ENCODE data around the gene SIK1.

GRCh38 chr21:43370888-43371570 lies 55.9 kb downstream of the SIK1 start:
- TF ChIP-seq CTCF (IDR thresholded peaks at IDR 0.05) = no peak
- TF ChIP-seq POLR2AphosphoS5 (IDR thresholded peaks at IDR 0.05; ENCODE audit: low read depth, low read length) = no peak
- TF ChIP-seq REST (IDR thresholded peaks at IDR 0.05; ENCODE audit: insufficient read depth in 1 of 2, low read depth in 2 of 2, low read length in 1 of 2) = no peak
